Esophagus muscularis mucosa (tissue), 4 donors: Measurements from ENCODE around the gene OPN4. TPM values are rescaled to one million over a fixed set of nuclear protein-coding genes. Genes with fewer than 3 reads are reported as not detected.

ENCODE experiments used
- DNase-seq: peaks from one replicate; pipeline ENCODE4 v3.0.0-alpha.2; 2017; ENCODE audit errors: extremely low spot score
- H3K27ac ChIP-seq, 4 donors: fragments of 200-600 bp; sonication (generic); replicated peaks in 1 of 4; 1 replicate in 3 of 4; 2 replicates in 1 of 4; pipeline ENCODE4 v1.5.1; 2016 to 2019; ENCODE audit warnings: mild to moderate bottlenecking in 1 of 4
- H3K27me3 ChIP-seq, 4 donors: fragments of 200-600 bp; sonication (generic); one replicate each; pipeline versions ENCODE4 v1.5.1 to v1.6.0; 2016 to 2019
- H3K36me3 ChIP-seq, 4 donors: fragments of 200-600 bp; sonication (generic); one replicate each; pipeline ENCODE4 v1.5.1; 2016 to 2019
- H3K4me1 ChIP-seq, 4 donors: fragments of 200-600 bp; sonication (generic); one replicate each; pipeline ENCODE4 v1.5.1; 2016 to 2019
- H3K4me3 ChIP-seq, 4 donors: fragments of 200-600 bp; sonication (generic); 1 replicate in 2 of 4; 2 replicates in 2 of 4; pipeline ENCODE4 v1.5.1; 2016 to 2019; ENCODE audit warnings: mild to moderate bottlenecking in 4 of 4, moderate library complexity in 1 of 4
- H3K9me3 ChIP-seq, 4 donors: fragments of 200-600 bp; sonication (generic); 1 replicate in 3 of 4; 2 replicates in 1 of 4; pipeline ENCODE4 v1.5.1; 2016 to 2019
- CTCF ChIP-seq, 3 experiments: fragments of 200-600 bp in 2 of 3; fragments of 450-650 bp in 1 of 3; sonication (generic) in 2 of 3; IDR thresholded peaks; one replicate each; pipeline ENCODE4 v1.5.1; 2017 to 2019; ENCODE audit warnings: antibody characterized with exemption in 3 of 3, mild to moderate bottlenecking in 2 of 3, moderate library complexity in 1 of 3
- EP300 ChIP-seq: sonication (generic); formaldehyde crosslinking; IDR thresholded peaks from one replicate; pipeline ENCODE4 v1.6.1; 2017; ENCODE audit warnings: antibody characterized with exemption
- POLR2A ChIP-seq: fragments of 450-650 bp; IDR thresholded peaks from one replicate; pipeline ENCODE4 v1.6.1; 2017; ENCODE audit warnings: antibody characterized with exemption, moderate library complexity, mild to moderate bottlenecking, low read depth
- POLR2AphosphoS5 ChIP-seq, 2 donors: sonication (generic); formaldehyde crosslinking; IDR thresholded peaks; one replicate each; pipeline ENCODE4 v1.6.1; 2017; ENCODE audit warnings: antibody characterized with exemption in 2 of 2
- WGBS: methylation state at CpG from one replicate; pipeline ENCODE4 v1.1.5; 2018; 5-methylcytosine and 5-hydroxymethylcytosine counted together
- intact Hi-C: fragments of 100-400 bp; cut with DNase I; formaldehyde crosslinking; loops from one replicate; pipeline ENCODE4 v1.15.1; 2023
- total RNA-seq, 4 donors: library from RNA; depleted of rRNA; stranded (reverse); fragments of >200 nt; gene quantifications; one replicate each; pipeline versions ENCODE4 v1.1.0 to v1.2.1, GENCODE V29; 2016

The OPN4 gene
- total RNA-seq, 4 donors from 2014 or later = 0.32 TPM; not detected in 3

GRCh38 chr10:86655596-86655995, 1.2 kb downstream of the OPN4 start:
- Histone ChIP-seq H3K4me3 (no peak overlapping the region), H3K36me3 (no peaks in the 10 kb centered on the region), H3K27ac (no peak overlapping the region), H3K27me3 (no peaks in the 10 kb centered on the region), H3K4me1 (peaks cover 0 to 19% (median 5%) of the 10 kb centered on the region in 4 donors), H3K9me3 (no peaks in the 10 kb centered on the region)
- no peak for DNase-seq
- no peak for TF ChIP-seq POLR2AphosphoS5 (IDR thresholded peaks at IDR 0.05)
- WGBS = 89% methylated on average over 3 of the region's 3 CpGs
- intact Hi-C loops = no loop called here

- intact Hi-C loops = no loop called here
- no peaks in the 10 kb centered on the region for H3K9me3 ChIP-seq
- no peaks in the 10 kb centered on the region for H3K36me3 ChIP-seq
- H3K4me1 ChIP-seq = peaks cover 10 to 18% (median 10%) of the 10 kb centered on the region in 4 donors
- no peak overlapping the region for H3K27ac ChIP-seq
- no peaks in the 10 kb centered on the region for H3K27me3 ChIP-seq
- WGBS = 97% methylated on average over 8 of the region's 8 CpGs
- no peak for TF ChIP-seq POLR2A
- no peak for TF ChIP-seq POLR2AphosphoS5 (IDR thresholded peaks at IDR 0.05)
- no peak for TF ChIP-seq CTCF (IDR thresholded peaks at IDR 0.05)
- TF ChIP-seq EP300 = no peak
- no peak overlapping the region for H3K4me3 ChIP-seq
- no peak for DNase-seq
These were observed 2.7 kb downstream of the OPN4 start for GRCh38 chr10:86657011-86657395.

- no peak for TF ChIP-seq POLR2AphosphoS5 (IDR thresholded peaks at IDR 0.05)
- no peak for TF ChIP-seq POLR2A
- TF ChIP-seq CTCF (IDR thresholded peaks at IDR 0.05) = no peak
- TF ChIP-seq EP300 = no peak
- intact Hi-C loops = no loop called here
- Histone ChIP-seq H3K4me3 (no peak overlapping the region), H3K9me3 (no peaks in the 10 kb centered on the region), H3K27me3 (no peaks in the 10 kb centered on the region), H3K4me1 (peaks cover 13 to 19% (median 15%) of the 10 kb centered on the region in 4 donors), H3K27ac (no peak overlapping the region), H3K36me3 (no peaks in the 10 kb centered on the region)
- no peak for DNase-seq
- WGBS = 80% methylated on average over 18 of the region's 19 CpGs
These were observed 3.2 kb downstream of the OPN4 start for GRCh38 chr10:86657396-86658011.

- Histone ChIP-seq H3K27me3 (no peaks in the 10 kb centered on the region), H3K4me3 (no peak overlapping the region), H3K27ac (no peak overlapping the region), H3K9me3 (no peaks in the 10 kb centered on the region), H3K36me3 (no peaks in the 10 kb centered on the region), H3K4me1 (peaks cover 13 to 27% (median 17%) of the 10 kb centered on the region in 4 donors)
- no peak for DNase-seq
- intact Hi-C loops = no loop called here
- no peak for TF ChIP-seq CTCF (IDR thresholded peaks at IDR 0.05)
- 93% methylated on average over 9 of the region's 12 CpGs for WGBS
These were observed 4.0 kb downstream of the OPN4 start for GRCh38 chr10:86658261-86658741.

GRCh38 chr10:86658751-86659150, 4.4 kb downstream of the OPN4 start:
- H3K36me3 ChIP-seq = no peaks in the 10 kb centered on the region
- peaks cover 13 to 32% (median 18%) of the 10 kb centered on the region in 4 donors for H3K4me1 ChIP-seq
- H3K4me3 ChIP-seq = no peak overlapping the region
- H3K27me3 ChIP-seq = no peaks in the 10 kb centered on the region
- TF ChIP-seq CTCF (IDR thresholded peaks at IDR 0.05) = no peak
- TF ChIP-seq POLR2AphosphoS5 (IDR thresholded peaks at IDR 0.05) = no peak
- TF ChIP-seq EP300 = no peak
- no peak for TF ChIP-seq POLR2A
- intact Hi-C loops = no loop called here
- no peaks in the 10 kb centered on the region for H3K9me3 ChIP-seq
- 54% methylated on average over 3 of the region's 3 CpGs for WGBS
- DNase-seq = no peak
- no peak overlapping the region for H3K27ac ChIP-seq
